HUES6 (cell line): ENCODE measurements around the gene SLC12A7.
"Not testable (repeated sequence)": the region's sequence is repeated elsewhere in the genome, so short reads cannot be mapped to it uniquely, and the experiment has no call there.

ENCODE experiments used
- H3K27ac ChIP-seq: 2 replicates; pipeline ENCODE4 v1.7.0; 2013; ENCODE audit warnings: low read depth, mild to moderate bottlenecking, low read length, inconsistent platforms
- H3K27me3 ChIP-seq: 2 replicates; pipeline ENCODE4 v1.6.1; 2013; ENCODE audit warnings: low read length; ENCODE audit not compliant: control insufficient read depth, insufficient read depth
- H3K36me3 ChIP-seq: 2 replicates; pipeline ENCODE4 v1.6.1; 2013; ENCODE audit warnings: low read length; ENCODE audit not compliant: control insufficient read depth, insufficient read depth
- H3K4me1 ChIP-seq: 2 replicates; pipeline ENCODE4 v1.6.1; 2013; ENCODE audit warnings: low read length; ENCODE audit not compliant: control insufficient read depth, insufficient read depth
- H3K4me3 ChIP-seq: 2 replicates; pipeline ENCODE4 v1.5.1; 2013; ENCODE audit warnings: low read depth, low read length
- H3K9ac ChIP-seq: one replicate; pipeline ENCODE4 v1.6.1; 2013; ENCODE audit warnings: mild to moderate bottlenecking, low read length
- H3K9me3 ChIP-seq: 2 replicates; pipeline ENCODE4 v1.6.1; 2013; ENCODE audit warnings: low read depth, low read length; ENCODE audit not compliant: control insufficient read depth, insufficient read depth

SLC12A7 gene

GRCh38 chr5:1028481-1029281 is 83.2 kb downstream of the SLC12A7 start:
- Histone ChIP-seq H3K4me1 (no peaks in the 10 kb centered on the region), H3K27ac (no peak overlapping the region), H3K9me3 (no peaks in the 10 kb centered on the region), H3K9ac (no peak overlapping the region), H3K27me3 (no peaks in the 10 kb centered on the region), H3K4me3 (no peak overlapping the region), H3K36me3 (no peaks in the 10 kb centered on the region)

GRCh38 chr5:1027631-1028441 is 84.0 kb downstream of the SLC12A7 start:
- Histone ChIP-seq H3K9me3 (no peaks in the 10 kb centered on the region), H3K9ac (no peak overlapping the region), H3K4me3 (no peak overlapping the region), H3K36me3 (no peaks in the 10 kb centered on the region), H3K27me3 (no peaks in the 10 kb centered on the region), H3K27ac (no peak overlapping the region), H3K4me1 (no peaks in the 10 kb centered on the region)

GRCh38 chr5:1026700-1027621 is 84.9 kb downstream of the SLC12A7 start:
- H3K9me3 ChIP-seq: no peaks in the 10 kb centered on the region
- no peak overlapping the region for H3K9ac ChIP-seq
- no peaks in the 10 kb centered on the region for H3K4me1 ChIP-seq
- H3K4me3 ChIP-seq: no peak overlapping the region
- no peaks in the 10 kb centered on the region for H3K36me3 ChIP-seq
- H3K27me3 ChIP-seq: no peaks in the 10 kb centered on the region
- no peak overlapping the region for H3K27ac ChIP-seq

- not testable (repeated sequence) for H3K36me3 ChIP-seq, H3K4me3 ChIP-seq, H3K9me3 ChIP-seq, H3K27me3 ChIP-seq, H3K4me1 ChIP-seq, H3K27ac ChIP-seq
- H3K9ac ChIP-seq: peak overlapping the region; percentile 48
Observed at GRCh38 chr5:1021969-1022336, 89.9 kb downstream of the SLC12A7 start.

GRCh38 chr5:1021136-1021968 is 90.5 kb downstream of the SLC12A7 start:
- Histone ChIP-seq H3K9ac (peak overlapping the region; percentile 9), H3K4me1 (peaks cover 8% of the 10 kb centered on the region; the same call in 1 of the 2 replicates), H3K9me3 (no peaks in the 10 kb centered on the region), H3K27me3 (no peaks in the 10 kb centered on the region), H3K36me3 (no peaks in the 10 kb centered on the region), H3K27ac (no peak overlapping the region; the same call in 1 of the 2 replicates), H3K4me3 (no peak overlapping the region)

GRCh38 chr5:1020452-1020961 is 91.4 kb downstream of the SLC12A7 start:
- Histone ChIP-seq H3K9me3 (no peaks in the 10 kb centered on the region), H3K4me3 (no peak overlapping the region), H3K4me1 (peaks cover 8% of the 10 kb centered on the region; the same call in 1 of the 2 replicates), H3K27me3 (no peaks in the 10 kb centered on the region), H3K36me3 (no peaks in the 10 kb centered on the region), H3K9ac (peak overlapping the region; percentile 15), H3K27ac (no peak overlapping the region)

GRCh38 chr5:1019001-1019905 is 92.6 kb downstream of the SLC12A7 start:
- Histone ChIP-seq H3K27me3 (no peaks in the 10 kb centered on the region), H3K27ac (no peak overlapping the region), H3K9me3 (no peaks in the 10 kb centered on the region), H3K9ac (no peak overlapping the region), H3K4me3 (no peak overlapping the region), H3K4me1 (peaks cover 8% of the 10 kb centered on the region; the same call in 1 of the 2 replicates), H3K36me3 (no peaks in the 10 kb centered on the region)

- Histone ChIP-seq H3K4me3 (no peak overlapping the region), H3K4me1 (peaks cover 8% of the 10 kb centered on the region; the same call in 1 of the 2 replicates), H3K27ac (no peak overlapping the region), H3K27me3 (no peaks in the 10 kb centered on the region), H3K9ac (no peak overlapping the region), H3K9me3 (no peaks in the 10 kb centered on the region), H3K36me3 (no peaks in the 10 kb centered on the region)
Observed at GRCh38 chr5:1018596-1018995, 93.3 kb downstream of the SLC12A7 start.

GRCh38 chr5:1017691-1018455 is 94.0 kb downstream of the SLC12A7 start:
- Histone ChIP-seq H3K27ac (no peak overlapping the region), H3K36me3 (no peaks in the 10 kb centered on the region), H3K4me1 (peaks cover 8% of the 10 kb centered on the region; the same call in 1 of the 2 replicates), H3K27me3 (no peaks in the 10 kb centered on the region), H3K9me3 (no peaks in the 10 kb centered on the region), H3K9ac (no peak overlapping the region), H3K4me3 (no peak overlapping the region)
